Body of pancreas (tissue), 4 donors: ENCODE results near the gene CAMKMT. TPM values are rescaled to one million over a fixed set of nuclear protein-coding genes. Genes with fewer than 3 reads are reported as not detected.

ENCODE experiments used
- ATAC-seq: fragments of 150-250 bp; one replicate; pipeline ENCODE4 v1.9.1; 2016
- DNase-seq, 4 donors: peaks; one replicate each; pipeline ENCODE4 v3.0.0-alpha.2; 2019
- H3K27ac ChIP-seq, 4 donors: fragments of 200-600 bp; sonication (generic); 1 replicate in 3 of 4; 2 replicates in 1 of 4; pipeline versions ENCODE4 v1.5.1 to v1.6.1; 2016 to 2019; ENCODE audit warnings: mild to moderate bottlenecking in 1 of 4, mixed read lengths in 1 of 4, moderate library complexity in 1 of 4
- H3K27me3 ChIP-seq, 2 donors: fragments of 200-600 bp; sonication (generic); one replicate each; pipeline ENCODE4 v1.6.0; 2016; ENCODE audit warnings: mild to moderate bottlenecking in 1 of 2
- H3K36me3 ChIP-seq, 2 donors: fragments of 200-600 bp; sonication (generic); replicated peaks in 1 of 2; 2 replicates each; pipeline ENCODE4 v1.5.1; 2016; ENCODE audit warnings: low read depth in 2 of 2; ENCODE audit not compliant: insufficient read depth in 1 of 2
- H3K4me1 ChIP-seq: fragments of 200-600 bp; sonication (generic); one replicate; pipeline ENCODE4 v1.6.0; 2016
- H3K4me3 ChIP-seq, 2 donors: fragments of 200-600 bp; sonication (generic); 1 replicate in 1 of 2; 2 replicates in 1 of 2; pipeline ENCODE4 v1.5.1; 2016 to 2019
- H3K9me3 ChIP-seq, 3 donors: fragments of 200-600 bp; sonication (generic); 1 replicate in 2 of 3; 2 replicates in 1 of 3; pipeline ENCODE4 v1.5.1; 2016
- POLR2A ChIP-seq, 3 donors: fragments of 450-650 bp; IDR thresholded peaks; one replicate each; pipeline ENCODE4 v1.6.1; 2016; ENCODE audit warnings: antibody characterized with exemption in 3 of 3, mild to moderate bottlenecking in 2 of 3
- WGBS, 2 donors: methylation state at CpG; one replicate each; pipeline ENCODE4 v1.1.5; 2017; 5-methylcytosine and 5-hydroxymethylcytosine counted together
- intact Hi-C: fragments of 100-400 bp; cut with DNase I; formaldehyde crosslinking; loops from one replicate; pipeline ENCODE4 v1.15.1; 2023
- total RNA-seq, 2 donors: library from RNA; depleted of rRNA; stranded (reverse); fragments of >200 nt; gene quantifications; one replicate each; pipeline ENCODE4 v1.1.0, GENCODE V29; 2016
- TF ChIP-seq, protein P1 (sequence below), 7 experiments: fragments of 450-650 bp in 4 of 7; fragments of 200-600 bp in 3 of 7; sonication (generic) in 3 of 7; IDR thresholded peaks; one replicate each; pipeline ENCODE4 v1.5.1; 2016 to 2019; ENCODE audit warnings: antibody characterized with exemption in 7 of 7

The CAMKMT gene
- total RNA-seq, 2 donors from 2014 or later: 18.4 to 23.4 TPM

DNA sequence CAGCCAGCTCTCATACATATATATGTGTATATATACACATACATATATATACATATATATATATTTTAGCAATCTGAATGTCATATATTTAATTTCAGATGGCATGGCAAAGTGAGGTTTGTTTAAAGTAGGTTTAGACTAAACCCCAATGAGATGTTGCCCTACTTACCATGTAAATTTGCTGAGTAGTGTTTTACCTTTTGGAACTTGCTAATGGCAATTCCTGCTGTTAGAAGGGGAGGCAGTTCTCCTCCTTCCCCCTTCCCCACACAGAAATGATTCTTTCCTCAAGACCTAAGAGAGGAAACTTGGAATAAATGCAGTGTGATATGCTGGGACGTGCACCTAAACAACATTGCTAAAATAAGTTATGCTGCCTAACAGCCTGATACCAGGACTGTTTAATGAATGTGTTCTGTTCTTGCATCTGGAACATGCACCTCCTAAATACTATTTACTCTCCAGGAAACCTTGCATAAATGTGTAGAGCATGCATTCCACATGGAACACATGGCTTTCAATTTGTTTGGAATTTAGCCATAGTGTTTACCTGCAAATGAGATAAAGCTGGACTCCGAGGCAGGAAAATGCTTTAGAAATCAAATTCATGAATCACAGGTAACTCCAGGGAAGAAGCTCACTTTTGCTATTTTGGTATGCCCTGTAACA is 326.8 kb downstream of the CAMKMT start:
- WGBS, 2 donors: 50 to 59% methylated on average over 2 of the region's 2 CpGs
- Histone ChIP-seq H3K36me3 (no peaks in the 10 kb centered on the region), H3K9me3 (no peaks in the 10 kb centered on the region), H3K4me1 (no peaks in the 10 kb centered on the region), H3K4me3 (no peak overlapping the region), H3K27me3 (no peaks in the 10 kb centered on the region), H3K27ac (no peak overlapping the region)
- ATAC-seq (no peak), DNase-seq (no peak)
- TF ChIP-seq, protein P1, sequence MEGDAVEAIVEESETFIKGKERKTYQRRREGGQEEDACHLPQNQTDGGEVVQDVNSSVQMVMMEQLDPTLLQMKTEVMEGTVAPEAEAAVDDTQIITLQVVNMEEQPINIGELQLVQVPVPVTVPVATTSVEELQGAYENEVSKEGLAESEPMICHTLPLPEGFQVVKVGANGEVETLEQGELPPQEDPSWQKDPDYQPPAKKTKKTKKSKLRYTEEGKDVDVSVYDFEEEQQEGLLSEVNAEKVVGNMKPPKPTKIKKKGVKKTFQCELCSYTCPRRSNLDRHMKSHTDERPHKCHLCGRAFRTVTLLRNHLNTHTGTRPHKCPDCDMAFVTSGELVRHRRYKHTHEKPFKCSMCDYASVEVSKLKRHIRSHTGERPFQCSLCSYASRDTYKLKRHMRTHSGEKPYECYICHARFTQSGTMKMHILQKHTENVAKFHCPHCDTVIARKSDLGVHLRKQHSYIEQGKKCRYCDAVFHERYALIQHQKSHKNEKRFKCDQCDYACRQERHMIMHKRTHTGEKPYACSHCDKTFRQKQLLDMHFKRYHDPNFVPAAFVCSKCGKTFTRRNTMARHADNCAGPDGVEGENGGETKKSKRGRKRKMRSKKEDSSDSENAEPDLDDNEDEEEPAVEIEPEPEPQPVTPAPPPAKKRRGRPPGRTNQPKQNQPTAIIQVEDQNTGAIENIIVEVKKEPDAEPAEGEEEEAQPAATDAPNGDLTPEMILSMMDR (IDR thresholded peaks at IDR 0.05): no peak
- no peak for TF ChIP-seq POLR2A (IDR thresholded peaks at IDR 0.05)
- intact Hi-C loops: no loop called here

DNA sequence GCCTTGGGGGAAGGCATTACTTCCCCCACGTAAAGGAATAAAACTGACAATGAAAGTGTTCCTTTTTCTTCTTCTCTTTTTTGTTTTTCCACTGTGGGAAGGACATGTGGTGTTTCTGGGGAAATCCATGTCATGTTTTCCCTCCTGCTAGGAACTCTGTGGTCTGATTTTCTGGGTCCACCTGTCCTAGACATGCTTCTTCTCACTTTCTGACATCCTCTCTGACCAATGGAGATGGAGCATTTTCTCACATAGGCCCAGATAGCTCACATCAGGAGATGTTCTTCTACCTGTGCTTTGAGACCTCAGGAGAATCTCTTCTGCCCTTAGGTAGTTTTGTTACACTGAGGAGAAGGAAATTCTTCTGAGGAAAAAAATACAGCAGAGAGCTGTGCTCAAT is 327.8 kb downstream of the CAMKMT start:
- intact Hi-C loops: no loop called here
- ATAC-seq: no peak
- 91 to 100% methylated on average over 1 of the region's 1 CpG for WGBS, 2 donors
- TF ChIP-seq, protein P1 (IDR thresholded peaks at IDR 0.05): no peak
- no peak for TF ChIP-seq POLR2A (IDR thresholded peaks at IDR 0.05)
- no peaks in the 10 kb centered on the region for H3K27me3 ChIP-seq
- H3K4me1 ChIP-seq: no peaks in the 10 kb centered on the region
- no peak overlapping the region for H3K27ac ChIP-seq
- no peaks in the 10 kb centered on the region for H3K9me3 ChIP-seq
- H3K36me3 ChIP-seq: no peaks in the 10 kb centered on the region
- H3K4me3 ChIP-seq: no peak overlapping the region
- no peak for DNase-seq

- intact Hi-C loops: no loop called here
- no peak overlapping the region for H3K27ac ChIP-seq
- H3K4me1 ChIP-seq: no peaks in the 10 kb centered on the region
- no peaks in the 10 kb centered on the region for H3K36me3 ChIP-seq
- H3K27me3 ChIP-seq: no peaks in the 10 kb centered on the region
- no peak overlapping the region for H3K4me3 ChIP-seq
- ATAC-seq: no peak
- 92 to 93% methylated on average over 10 of the region's 10 CpGs for WGBS, 2 donors
- H3K9me3 ChIP-seq: no peaks in the 10 kb centered on the region
- DNase-seq: no peak
- TF ChIP-seq POLR2A (IDR thresholded peaks at IDR 0.05): no peak
- TF ChIP-seq, protein P1 (IDR thresholded peaks at IDR 0.05): no peak
Observed at GRCh38 chr2:44691174-44691785, 329.5 kb downstream of the CAMKMT start.

- TF ChIP-seq, protein P1 (IDR thresholded peaks at IDR 0.05): no peak
- no peak for TF ChIP-seq POLR2A (IDR thresholded peaks at IDR 0.05)
- 92 to 93% methylated on average over 4 of the region's 4 CpGs for WGBS, 2 donors
- DNase-seq: no peak
- Histone ChIP-seq H3K9me3 (no peaks in the 10 kb centered on the region), H3K4me1 (no peaks in the 10 kb centered on the region), H3K27me3 (no peaks in the 10 kb centered on the region), H3K27ac (no peak overlapping the region), H3K36me3 (no peaks in the 10 kb centered on the region), H3K4me3 (no peak overlapping the region)
- intact Hi-C loops: no loop called here
- ATAC-seq: no peak
Observed at GRCh38 chr2:44692821-44693220, 331.1 kb downstream of the CAMKMT start.

DNA sequence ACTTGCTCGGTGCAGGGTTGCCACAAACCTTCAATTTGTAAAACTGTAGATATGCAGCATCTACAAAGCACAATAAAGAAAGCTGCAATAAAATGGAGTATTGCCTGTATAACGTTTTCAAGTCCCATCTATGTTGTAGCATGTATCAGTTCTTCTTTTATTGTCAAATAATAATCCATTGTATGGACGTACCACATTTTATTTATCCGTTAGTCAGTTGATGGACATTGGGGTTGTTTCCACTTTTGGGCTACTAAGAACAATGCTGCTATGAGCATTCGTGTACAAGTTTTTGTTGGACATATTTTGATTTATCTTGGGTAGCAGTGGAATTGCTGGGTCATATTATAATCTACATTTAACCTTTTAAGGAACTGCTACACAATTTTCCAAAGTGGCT is 339.1 kb downstream of the CAMKMT start:
- WGBS, 2 donors: 88 to 92% methylated on average over 5 of the region's 5 CpGs
- ATAC-seq (no peak), DNase-seq (no peak)
- Histone ChIP-seq H3K4me3 (no peak overlapping the region), H3K27ac (no peak overlapping the region), H3K36me3 (no peaks in the 10 kb centered on the region), H3K4me1 (no peaks in the 10 kb centered on the region), H3K27me3 (no peaks in the 10 kb centered on the region), H3K9me3 (no peaks in the 10 kb centered on the region)
- TF ChIP-seq POLR2A (IDR thresholded peaks at IDR 0.05): no peak
- TF ChIP-seq, protein P1 (IDR thresholded peaks at IDR 0.05): no peak
- intact Hi-C loops: no loop called here
